HG03095 (cell line): ENCODE results near the gene UBASH3A.

Experiments
- ATAC-seq: cut with Tn5 transposase; IDR thresholded peaks from one replicate; pipeline ENCODE4 v1.9.1; 2021; ENCODE audit warnings: moderate library complexity; ENCODE audit not compliant: unreplicated experiment

UBASH3A gene

DNA sequence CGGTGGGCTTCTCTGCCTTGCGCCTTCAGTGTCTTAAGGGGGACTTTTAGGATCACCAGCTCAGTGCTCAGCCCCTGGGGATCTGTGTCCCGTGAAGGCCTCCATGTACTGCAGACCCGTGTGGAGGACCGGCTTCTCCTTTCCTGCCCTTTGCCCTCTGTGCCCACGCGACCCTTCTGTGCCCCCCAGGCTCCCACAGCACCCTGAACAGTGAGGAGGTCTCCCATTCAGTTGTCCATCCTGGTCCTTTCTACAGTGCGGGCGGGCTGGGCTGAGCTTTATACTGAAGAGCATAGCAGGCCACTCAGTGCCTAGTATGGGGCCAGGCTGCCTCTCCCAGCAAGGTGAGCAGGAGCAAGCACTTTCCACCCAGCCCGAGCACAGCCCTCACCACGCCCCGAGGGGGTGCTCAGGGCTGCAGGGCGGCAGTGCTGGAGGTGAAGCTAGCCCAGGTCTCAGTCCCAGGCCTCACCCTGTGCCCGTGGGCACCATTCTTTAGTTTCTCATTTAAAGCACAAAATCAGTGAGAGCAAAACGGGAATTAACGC lies 29.7 kb upstream of the UBASH3A start:
- ATAC-seq = no peak

DNA sequence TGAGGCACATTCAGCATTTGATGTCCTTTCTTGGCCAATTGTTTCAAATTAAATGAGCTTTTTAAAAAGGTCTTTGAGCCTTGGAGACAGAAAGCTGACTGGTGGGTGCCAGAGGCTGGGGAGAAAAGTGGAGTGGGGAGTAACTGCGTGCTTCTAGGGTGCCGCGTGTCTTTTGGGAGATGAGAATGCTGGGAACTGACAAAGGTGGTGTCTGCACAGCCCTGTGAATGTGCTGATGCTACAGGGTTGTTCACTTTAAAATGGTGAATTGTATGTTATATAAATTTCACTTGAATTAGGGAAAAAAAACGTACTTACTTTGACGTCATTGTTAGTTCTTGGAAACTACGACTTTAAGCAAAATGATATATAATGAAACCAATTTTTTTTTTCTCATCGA lies 29.2 kb upstream of the UBASH3A start:
- ATAC-seq = no peak

DNA sequence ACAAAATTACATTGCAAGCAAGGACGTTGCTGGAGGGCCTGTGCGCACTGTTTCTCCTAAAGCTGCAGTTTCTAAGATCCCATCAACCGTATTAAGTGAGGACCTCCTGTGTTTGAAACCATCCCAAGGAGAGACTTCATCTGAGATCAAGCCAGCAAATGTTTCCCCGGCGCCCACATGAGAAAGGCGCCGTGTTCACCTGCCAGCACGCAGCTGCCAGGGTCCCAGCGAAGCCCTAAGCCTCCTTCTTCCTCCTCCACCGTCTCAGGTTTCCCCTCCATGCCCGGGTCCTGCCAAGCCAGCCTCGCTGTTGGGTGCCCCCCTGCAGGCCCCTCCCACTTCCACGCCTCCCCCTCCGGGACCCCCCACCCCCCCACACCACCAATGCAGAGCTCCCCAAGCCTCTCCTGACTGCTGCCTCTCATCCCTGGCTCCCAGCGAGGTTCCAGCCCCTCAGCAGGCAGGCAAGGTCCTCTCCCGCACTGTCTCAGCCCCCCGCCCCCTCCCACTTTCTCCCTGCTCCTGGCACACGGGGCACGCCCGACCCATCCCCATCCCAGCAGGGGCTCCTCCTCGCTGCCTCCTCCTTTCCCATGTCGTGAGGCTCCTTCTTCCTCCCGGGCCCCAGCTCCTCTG lies 28.7 kb upstream of the UBASH3A start:
- no peak for ATAC-seq

- no peak for ATAC-seq
These were observed 28.2 kb upstream of the UBASH3A start for GRCh38 chr21:42375506-42375905.

DNA sequence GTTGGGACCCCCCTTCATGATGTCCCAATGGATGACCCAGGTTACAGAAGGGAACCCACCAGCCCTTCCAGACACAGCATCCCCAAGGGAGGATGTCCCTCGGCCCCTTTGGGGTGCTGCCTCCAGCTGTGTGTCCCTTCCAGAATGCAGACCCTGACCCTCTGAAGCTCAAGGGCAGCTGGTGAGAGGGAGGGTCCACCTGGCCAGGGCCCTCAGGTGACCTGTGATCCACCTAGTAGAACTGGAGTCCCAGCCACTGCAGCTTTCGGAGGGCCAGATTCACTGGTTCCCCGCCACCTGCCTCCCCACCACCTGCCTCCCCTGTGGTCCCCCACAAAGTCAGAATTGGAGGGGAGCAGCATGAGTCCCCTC lies 27.8 kb upstream of the UBASH3A start:
- no peak for ATAC-seq

DNA sequence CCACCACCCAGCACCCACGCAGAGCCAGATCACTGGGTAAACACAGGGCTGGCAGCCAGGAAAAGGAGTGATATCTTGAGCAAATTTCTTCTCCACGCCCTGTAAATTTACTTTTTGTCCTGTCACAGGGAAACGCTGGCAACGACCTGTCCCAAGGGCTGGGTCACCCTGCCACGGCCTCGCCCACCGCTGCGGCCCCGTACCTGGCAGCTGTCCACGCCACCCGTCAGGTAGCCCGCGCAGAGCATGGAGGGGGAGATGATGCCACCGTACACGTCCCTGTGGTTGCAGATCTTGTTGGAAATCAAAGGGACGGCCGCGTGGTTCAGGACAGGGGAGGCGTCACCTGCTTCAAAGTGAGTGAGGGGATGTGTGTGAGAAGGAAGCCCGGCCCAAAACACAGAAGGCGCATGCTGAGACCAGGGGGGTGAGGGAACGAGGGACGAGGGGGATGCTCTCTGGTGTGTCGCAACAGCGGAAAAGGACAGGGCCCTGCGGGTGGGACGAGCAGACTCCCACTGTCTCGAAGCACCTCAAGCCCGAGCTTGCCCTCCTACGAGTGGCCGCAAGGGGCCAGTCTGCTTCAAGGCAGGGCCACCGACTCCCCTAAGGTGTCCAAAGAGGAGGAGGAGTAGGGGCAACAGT lies 27.2 kb upstream of the UBASH3A start:
- no peak for ATAC-seq

DNA sequence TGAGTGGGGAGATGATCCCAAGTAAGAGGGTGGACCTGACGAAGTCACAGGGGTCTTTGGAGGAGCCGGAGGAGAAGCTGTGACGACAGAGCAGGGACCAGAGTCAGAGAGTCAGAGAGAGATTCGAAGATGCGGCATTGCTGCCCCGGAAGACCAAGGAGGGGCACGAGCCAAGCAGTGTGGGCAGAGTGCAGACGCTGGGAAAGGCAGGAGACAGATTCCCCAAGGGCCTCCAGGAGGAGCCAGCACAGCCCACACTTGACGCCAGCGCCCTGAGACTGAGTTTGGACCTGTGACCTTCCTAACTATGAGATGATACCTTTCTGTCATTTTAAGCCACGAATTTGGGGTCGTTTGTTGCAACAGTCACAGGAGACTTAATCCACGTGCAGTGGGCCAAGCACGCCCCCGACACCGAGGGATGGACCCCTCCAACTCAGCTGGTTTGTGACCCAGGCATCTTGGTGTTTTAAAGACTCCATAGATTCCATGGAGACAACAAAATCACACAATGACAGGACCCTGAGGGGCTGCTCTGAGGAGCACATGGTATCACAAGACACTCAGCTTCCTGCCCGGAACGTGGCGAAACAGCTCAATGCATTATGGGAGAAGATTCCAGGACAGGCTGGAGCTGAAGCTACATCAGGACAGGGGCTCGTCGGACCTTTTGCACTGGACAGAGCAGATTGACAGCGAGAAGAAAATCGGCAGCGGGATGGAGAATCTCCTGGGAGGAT lies 26.3 kb upstream of the UBASH3A start:
- no peak for ATAC-seq

DNA sequence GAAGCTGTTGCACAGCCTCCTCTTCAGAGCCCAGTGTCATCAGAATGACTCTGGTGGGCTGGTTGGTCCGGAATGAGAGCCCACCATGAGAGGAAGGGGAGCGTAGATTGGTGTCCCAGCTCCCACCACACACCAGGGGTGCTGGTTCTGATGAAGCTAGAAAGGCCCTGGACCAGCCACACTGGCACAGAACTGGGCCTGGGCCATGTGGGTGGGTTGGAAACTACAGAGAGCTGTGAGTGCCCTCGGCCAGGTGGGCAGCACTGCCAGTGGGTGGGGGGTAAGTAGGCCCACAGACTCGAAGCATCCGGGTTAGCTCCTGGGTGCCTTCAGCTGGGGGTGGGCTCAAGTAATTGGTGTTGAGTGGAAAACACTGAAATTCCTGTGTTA lies 25.8 kb upstream of the UBASH3A start:
- ATAC-seq = no peak

DNA sequence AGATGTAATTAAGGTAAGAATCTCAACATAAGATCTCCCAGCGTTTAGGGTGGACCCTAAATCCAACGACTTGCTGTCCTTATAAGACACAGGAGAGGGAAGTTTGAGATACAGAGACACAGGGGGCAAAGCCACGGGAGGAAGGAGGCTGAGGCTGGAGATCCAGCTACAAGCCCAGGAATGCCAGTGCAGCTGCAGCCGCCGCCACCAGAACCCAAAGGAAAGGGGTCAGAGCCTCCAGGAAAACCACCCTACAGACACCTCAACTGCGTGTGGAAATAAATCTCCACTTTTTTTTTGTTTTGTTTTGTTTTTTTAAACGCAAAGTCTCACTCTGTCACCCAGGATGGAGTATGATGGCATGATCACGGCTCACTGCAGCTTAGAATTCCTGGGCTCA lies 25.3 kb upstream of the UBASH3A start:
- no peak for ATAC-seq

GRCh38 chr21:42379426-42380215 lies 24.1 kb upstream of the UBASH3A start:
- no peak for ATAC-seq

- no peak for ATAC-seq
These were observed 22.2 kb upstream of the UBASH3A start for GRCh38 chr21:42381347-42381984.

DNA sequence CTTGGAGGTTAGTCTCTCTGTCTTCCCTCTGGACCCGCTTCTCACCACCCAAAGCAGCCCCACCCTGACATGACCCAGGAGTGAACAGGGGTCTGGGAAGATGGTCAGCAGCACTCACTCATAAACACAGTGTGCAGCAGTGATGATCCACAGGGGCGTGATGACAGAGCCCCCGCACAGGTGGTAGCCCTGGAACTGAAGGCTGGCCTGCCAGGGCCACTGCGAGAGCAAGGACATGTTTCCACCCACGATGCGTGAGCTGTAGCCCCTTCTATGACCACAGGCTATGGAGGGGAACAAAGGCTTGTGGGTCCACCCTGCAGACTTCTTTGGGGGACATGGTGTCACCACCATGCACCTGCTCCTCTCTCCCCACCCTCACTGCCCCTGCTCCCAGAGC lies 20.8 kb upstream of the UBASH3A start:
- ATAC-seq = no peak

- ATAC-seq = no peak
These were observed 20.4 kb upstream of the UBASH3A start for GRCh38 chr21:42383331-42383730.

GRCh38 chr21:42384156-42384945 lies 19.4 kb upstream of the UBASH3A start:
- ATAC-seq = no peak

- ATAC-seq = no peak
These were observed 18.7 kb upstream of the UBASH3A start for GRCh38 chr21:42384989-42385388.

DNA sequence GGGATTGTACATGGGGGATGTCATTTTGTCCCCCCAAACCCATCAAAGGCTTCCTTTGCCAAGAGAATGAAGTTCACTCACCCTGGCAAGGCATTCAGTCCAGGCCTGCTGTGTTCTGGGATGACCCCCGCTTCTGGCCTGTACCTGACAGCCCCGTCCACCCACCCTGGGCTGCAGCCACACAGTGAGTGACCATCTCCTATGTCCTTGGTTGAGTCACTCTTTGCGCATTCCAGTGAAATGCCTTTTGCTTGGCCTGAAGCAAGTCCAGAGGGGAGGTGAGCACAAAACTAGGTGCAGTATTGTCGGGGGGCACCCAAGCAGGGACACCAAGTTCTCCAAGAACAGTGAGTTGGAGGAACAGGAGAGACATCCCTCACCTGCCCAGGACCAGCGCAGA lies 18.1 kb upstream of the UBASH3A start:
- no peak for ATAC-seq

DNA sequence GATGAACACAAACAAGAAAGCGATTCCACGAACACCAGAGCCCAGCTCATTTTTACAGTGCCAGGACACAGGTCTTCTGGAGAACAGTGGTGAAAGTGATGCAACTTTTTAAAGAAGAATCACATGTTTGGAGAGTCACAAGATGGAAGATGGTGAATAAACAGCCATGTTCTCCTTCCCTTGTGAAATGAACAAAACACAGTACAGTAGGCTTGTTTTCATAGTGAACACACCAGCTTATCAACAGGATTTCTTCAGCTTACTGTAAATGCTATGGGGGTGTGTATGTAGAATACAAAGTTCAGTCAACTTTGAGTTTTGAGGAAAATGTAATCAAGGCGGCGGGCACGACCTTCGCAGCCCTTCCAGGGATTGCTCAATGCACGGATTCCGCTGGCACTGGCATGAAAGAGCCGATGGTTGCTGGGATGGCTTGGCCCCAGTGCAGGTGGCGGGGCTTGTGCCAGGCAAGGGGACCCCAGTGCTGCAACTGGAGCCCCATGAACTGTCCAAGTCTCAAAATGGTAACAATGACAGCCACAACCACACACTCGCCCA lies 17.6 kb upstream of the UBASH3A start:
- ATAC-seq = no peak

DNA sequence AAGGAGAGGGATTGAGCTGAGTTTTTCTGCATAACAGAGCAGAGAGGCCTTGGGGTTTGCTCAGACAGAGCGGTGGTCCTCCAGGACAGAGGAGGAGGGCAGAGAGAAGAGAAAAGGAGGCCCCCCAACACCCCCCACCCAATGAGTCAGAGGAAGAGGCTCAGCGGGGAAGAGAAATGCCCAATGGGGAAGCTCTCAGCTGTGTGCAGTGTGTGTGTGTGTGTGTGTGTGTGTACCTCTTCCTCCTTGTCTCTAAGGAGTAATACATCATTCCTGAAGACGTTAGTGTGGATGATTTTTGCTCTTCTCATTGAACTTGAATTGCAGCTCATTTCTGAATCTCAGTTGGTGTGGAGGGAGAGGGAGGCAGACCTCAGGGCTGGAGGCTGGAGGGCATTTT lies 16.5 kb upstream of the UBASH3A start:
- no peak for ATAC-seq

- no peak for ATAC-seq
These were observed 15.8 kb upstream of the UBASH3A start for GRCh38 chr21:42387843-42388340.
